H9 (cell line): Measurements from ENCODE around the gene TSNAXIP1. TPM values are rescaled to one million over a fixed set of nuclear protein-coding genes. Genes with fewer than 3 reads are reported as not detected.

Experiments
- DNase-seq: peaks from one replicate; pipeline ENCODE4 v3.0.0-alpha.2; 2017
- H2AFZ ChIP-seq: one replicate; pipeline ENCODE4 v1.6.1; 2013; ENCODE audit warnings: mild to moderate bottlenecking, low read length, control low read depth, moderate library complexity
- H2AK5ac ChIP-seq: 2 replicates; pipeline ENCODE4 v1.6.1; 2013; ENCODE audit warnings: low read length, control low read depth, mixed read lengths; ENCODE audit not compliant: insufficient read length
- H2BK120ac ChIP-seq: one replicate; pipeline ENCODE4 v1.6.1; 2013; ENCODE audit warnings: low read depth, mild to moderate bottlenecking, low read length, control low read depth, inconsistent platforms; ENCODE audit not compliant: poor library complexity, severe bottlenecking
- H2BK12ac ChIP-seq: 2 replicates; pipeline ENCODE4 v1.6.1; 2013; ENCODE audit warnings: low read length, control low read depth, mixed read lengths, low read depth; ENCODE audit not compliant: insufficient read length
- H2BK15ac ChIP-seq: 2 replicates; pipeline ENCODE4 v1.6.1; 2013; ENCODE audit warnings: low read depth, low read length, control low read depth
- H2BK20ac ChIP-seq: one replicate; pipeline ENCODE4 v1.6.1; 2013; ENCODE audit warnings: low read depth, mild to moderate bottlenecking, low read length, control low read depth, inconsistent platforms; ENCODE audit not compliant: poor library complexity, severe bottlenecking
- H2BK5ac ChIP-seq: 2 replicates; pipeline ENCODE4 v1.6.1; 2013; ENCODE audit warnings: low read length, control low read depth, mixed read lengths; ENCODE audit not compliant: insufficient read length
- H3K14ac ChIP-seq: 2 replicates; pipeline ENCODE4 v1.6.1; 2013; ENCODE audit warnings: low read length, control low read depth; ENCODE audit not compliant: insufficient read depth
- H3K18ac ChIP-seq: 2 replicates; pipeline ENCODE4 v1.6.1; 2013; ENCODE audit warnings: low read depth, mild to moderate bottlenecking, mixed read lengths, low read length, control low read depth; ENCODE audit not compliant: insufficient read length
- H3K23ac ChIP-seq: 2 replicates; pipeline ENCODE4 v1.6.1; 2013; ENCODE audit warnings: low read length, control low read depth, mixed read lengths, low read depth; ENCODE audit not compliant: insufficient read length
- H3K23me2 ChIP-seq: 2 replicates; pipeline ENCODE4 v1.6.1; 2013; ENCODE audit warnings: low read depth, mild to moderate bottlenecking, mixed read lengths, low read length, control low read depth; ENCODE audit not compliant: insufficient read length, poor library complexity, severe bottlenecking
- H3K27ac ChIP-seq: 2 replicates; pipeline ENCODE4 v1.5.1; 2013; ENCODE audit warnings: low read length, control low read depth, mixed read lengths, low read depth; ENCODE audit not compliant: insufficient read length
- H3K27me3 ChIP-seq: 2 replicates; pipeline ENCODE4 v1.6.1; 2013; ENCODE audit warnings: low read length, control low read depth, inconsistent platforms; ENCODE audit not compliant: insufficient read depth
- H3K4ac ChIP-seq: 2 replicates; pipeline ENCODE4 v1.6.1; 2013; ENCODE audit warnings: low read depth, mild to moderate bottlenecking, control low read depth, inconsistent platforms, low read length, moderate library complexity
- H3K4me1 ChIP-seq: 2 replicates; pipeline ENCODE4 v1.6.1; 2013; ENCODE audit warnings: low read length, control low read depth, inconsistent platforms; ENCODE audit not compliant: insufficient read depth
- H3K4me2 ChIP-seq: 2 replicates; pipeline ENCODE4 v1.6.1; 2013; ENCODE audit warnings: low read length, control low read depth, mixed read lengths; ENCODE audit not compliant: insufficient read length, insufficient read depth
- H3K56ac ChIP-seq: 2 replicates; pipeline ENCODE4 v1.6.1; 2013; ENCODE audit warnings: low read depth, mild to moderate bottlenecking, mixed read lengths, low read length, control low read depth; ENCODE audit not compliant: insufficient read length
- H3K79me1 ChIP-seq: 2 replicates; pipeline ENCODE4 v1.6.1; 2013; ENCODE audit warnings: low read depth, mild to moderate bottlenecking, moderate library complexity, low read length, control low read depth, inconsistent platforms; ENCODE audit not compliant: insufficient read depth, poor library complexity, severe bottlenecking
- H3K79me2 ChIP-seq: 2 replicates; pipeline ENCODE4 v1.6.1; 2013; ENCODE audit warnings: low read length, control low read depth, inconsistent platforms; ENCODE audit not compliant: insufficient read depth
- H3K9ac ChIP-seq: 2 replicates; pipeline ENCODE4 v1.6.1; 2013; ENCODE audit warnings: low read length, control low read depth, mixed read lengths; ENCODE audit not compliant: insufficient read length; ENCODE audit errors: extremely low read depth
- H3K9me3 ChIP-seq: one replicate; pipeline ENCODE4 v1.6.1; 2013; ENCODE audit warnings: low read depth, low read length, inconsistent platforms; ENCODE audit not compliant: control insufficient read depth
- H3T11ph ChIP-seq: one replicate; pipeline ENCODE4 v1.6.1; 2013; ENCODE audit warnings: mild to moderate bottlenecking, low read length, control low read depth, inconsistent platforms
- H4K20me1 ChIP-seq: one replicate; pipeline ENCODE4 v1.6.1; 2013; ENCODE audit not compliant: control insufficient read depth, insufficient read length, insufficient read depth
- H4K5ac ChIP-seq: 2 replicates; pipeline ENCODE4 v1.6.1; 2013; ENCODE audit warnings: low read depth, mild to moderate bottlenecking, mixed read lengths, low read length, control low read depth; ENCODE audit not compliant: insufficient read length
- H4K8ac ChIP-seq: replicated peaks from 2 replicates; pipeline ENCODE4 v1.6.1; 2013; ENCODE audit warnings: low read length, control low read depth, mixed read lengths, low read depth; ENCODE audit not compliant: insufficient read length
- H4K91ac ChIP-seq: 2 replicates; pipeline ENCODE4 v1.6.1; 2013; ENCODE audit warnings: low read depth, mild to moderate bottlenecking, moderate library complexity, mixed read lengths, low read length, control low read depth; ENCODE audit not compliant: insufficient read length
- H3K27ac Mint-ChIP-seq, 3 experiments: 2 replicates in 2 of 3; 3 replicates in 1 of 3; pipeline ENCODE4 v1.8.0; 2020 to 2021; ENCODE audit warnings: mixed read lengths in 3 of 3, mild to moderate bottlenecking in 1 of 3, moderate library complexity in 1 of 3
- H3K27me3 Mint-ChIP-seq: 2 replicates; pipeline ENCODE4 v1.8.0; 2021; ENCODE audit warnings: low read depth, mild to moderate bottlenecking, moderate library complexity, mixed read lengths
- H3K36me3 Mint-ChIP-seq, 3 experiments: 2 replicates in 2 of 3; 3 replicates in 1 of 3; pipeline ENCODE4 v1.8.0; 2020 to 2021; ENCODE audit warnings: low read depth in 3 of 3, mixed read lengths in 3 of 3; ENCODE audit not compliant: insufficient read depth in 1 of 3
- H3K4me1 Mint-ChIP-seq, 2 experiments: 2 replicates each; pipeline ENCODE4 v1.8.0; 2020; ENCODE audit warnings: mixed read lengths in 2 of 2
- H3K4me3 Mint-ChIP-seq, 2 experiments: 2 replicates in 1 of 2; 3 replicates in 1 of 2; pipeline ENCODE4 v1.8.0; 2020 to 2021; ENCODE audit warnings: mild to moderate bottlenecking in 2 of 2, mixed read lengths in 2 of 2, moderate library complexity in 1 of 2
- H3K9me3 Mint-ChIP-seq, 2 experiments: 2 replicates in 1 of 2; 3 replicates in 1 of 2; pipeline ENCODE4 v1.8.0; 2020; ENCODE audit warnings: mild to moderate bottlenecking in 2 of 2, mixed read lengths in 2 of 2, moderate library complexity in 1 of 2
- CTCF ChIP-seq: fragments of 200-600 bp; sonication (generic); conservative IDR thresholded peaks from 3 replicates; pipeline ENCODE4 v1.8.0; 2021; ENCODE audit warnings: antibody characterized with exemption, mild to moderate bottlenecking
- WGBS: extraction: QIAGEN DNeasy Blood & Tissue Kit; methylation state at CpG from one replicate; pipeline ENCODE4 v1.1.7; 2013; ENCODE audit warnings: missing lambda C conversion rate, low lambda C conversion rate, mixed read lengths; ENCODE audit not compliant: insufficient read length; ENCODE audit errors: extremely low coverage; 5-methylcytosine and 5-hydroxymethylcytosine counted together
- total RNA-seq: library from RNA; stranded (reverse); gene quantifications from 2 replicates; pipeline ENCODE4 v1.2.1, GENCODE V29; 2021

The TSNAXIP1 gene
- total RNA-seq, 1 experiment from 2014 or later, result 1.3 TPM

- Mint-ChIP-seq H3K4me1 (peaks cover 40 to 44% of the 10 kb centered on the region in 2 experiments), H3K36me3 (peaks cover 11 to 25% (median 16%) of the 10 kb centered on the region in 3 experiments), H3K4me3 (peak within 1 kb of the TSS; percentile 94 to 98), H3K9me3 (peaks cover 0 to 2% of the 10 kb centered on the region in 2 experiments; a peak in 1 of 5 replicates), H3K27me3 (no peaks in the 10 kb centered on the region), H3K27ac (peak within 1 kb of the TSS; percentile 83 to 95 (median 93); a peak in 6 of 7 replicates)
- H2AFZ ChIP-seq, result no peak within 1 kb of the TSS
- no peak within 1 kb of the TSS for H4K91ac ChIP-seq
- H3K23me2 ChIP-seq, result peaks cover 14% of the 10 kb centered on the region
- H2BK20ac ChIP-seq, result no peak within 1 kb of the TSS
- H3K27ac ChIP-seq, result peak within 1 kb of the TSS; percentile 61
- H4K20me1 ChIP-seq, result no peaks in the 10 kb centered on the region
- H3K14ac ChIP-seq, result peak within 1 kb of the TSS; percentile 33
- H3K4me2 ChIP-seq, result peak within 1 kb of the TSS; percentile 82
- DNase-seq, result no peak
- no peak within 1 kb of the TSS for H4K8ac ChIP-seq
- H3K79me2 ChIP-seq, result peaks cover 21% of the 10 kb centered on the region; the same call in 1 of the 2 replicates
- peak within 1 kb of the TSS; percentile 77 for H3K9ac ChIP-seq
- no peak within 1 kb of the TSS for H2BK5ac ChIP-seq
- H4K5ac ChIP-seq, result no peak within 1 kb of the TSS
- H3K27me3 ChIP-seq, result no peaks in the 10 kb centered on the region
- H3K23ac ChIP-seq, result no peak within 1 kb of the TSS
- no peaks in the 10 kb centered on the region for H3K79me1 ChIP-seq
- H3K4me1 ChIP-seq, result peaks cover 10% of the 10 kb centered on the region; the same call in 1 of the 2 replicates
- no peak within 1 kb of the TSS for H3T11ph ChIP-seq
- H3K56ac ChIP-seq, result no peak within 1 kb of the TSS
- no peak within 1 kb of the TSS for H3K4ac ChIP-seq
- H2BK12ac ChIP-seq, result no peak within 1 kb of the TSS
- H2BK120ac ChIP-seq, result no peak within 1 kb of the TSS
- no peak within 1 kb of the TSS for H3K18ac ChIP-seq
- no CpG with 5 or more reads among the region's 62 CpGs for WGBS
- no peak within 1 kb of the TSS for H2AK5ac ChIP-seq
- no peaks in the 10 kb centered on the region for H3K9me3 ChIP-seq
- no peak for TF ChIP-seq CTCF
- no peak within 1 kb of the TSS for H2BK15ac ChIP-seq
Measured at GRCh38 chr16:67847064-67847861, 40.6 kb downstream of the TSNAXIP1 start, which contains the start of gene CENPT. CENPT (minus strand) TSS chr16:67847693; CDS start chr16:67833859, 13,834 bp downstream.
